Cardiac muscle cell (in vitro differentiated cells and primary cell): ENCODE results near the gene PUM2. TPM values are rescaled to one million over a fixed set of nuclear protein-coding genes. Genes with fewer than 3 reads are reported as not detected.
"Not testable (repeated sequence)": the region's sequence is repeated elsewhere in the genome, so short reads cannot be mapped to it uniquely, and the experiment has no call there.

Experiments
- DNase-seq, 2 donors: peaks; one replicate each; pipeline versions ENCODE4 v3.0.0 to v3.0.0-alpha.2; 2010 to 2017; ENCODE audit warnings: low read depth in 1 of 2, low spot score in 1 of 2
- H3K27ac ChIP-seq: fragments of 200-600 bp; sonication (generic); 2 replicates; pipeline ENCODE4 v1.5.1; 2016
- H3K27me3 ChIP-seq: fragments of 200-600 bp; sonication (generic); 2 replicates; pipeline ENCODE4 v1.6.0; 2016; ENCODE audit warnings: control low read depth
- H3K36me3 ChIP-seq: fragments of 200-600 bp; sonication (generic); 2 replicates; pipeline ENCODE4 v1.5.1; 2016; ENCODE audit warnings: control low read depth
- H3K4me1 ChIP-seq: fragments of 200-600 bp; sonication (generic); 2 replicates; pipeline ENCODE4 v1.8.1; 2017; ENCODE audit warnings: low read depth, mild to moderate bottlenecking, mixed run types
- H3K4me3 ChIP-seq: fragments of 200-600 bp; sonication (generic); 2 replicates; pipeline ENCODE4 v1.5.1; 2016; ENCODE audit warnings: mild to moderate bottlenecking
- H3K9me3 ChIP-seq: fragments of 200-600 bp; sonication (generic); 2 replicates; pipeline ENCODE4 v1.5.1; 2017; ENCODE audit warnings: low read depth, mild to moderate bottlenecking, control low read depth
- polyA plus RNA-seq: library from polyadenylated mRNA; unstranded; fragments of >200 nt; fragmentation: Nextera tagmentation; extraction: Ambion mirVana; gene quantifications from 2 replicates; pipeline ENCODE4 v1.2.1, GENCODE V29; 2016
- total RNA-seq: library from RNA; depleted of rRNA; stranded (reverse); fragments of >200 nt; gene quantifications from 2 replicates; pipeline ENCODE4 v1.2.3, GENCODE V29; 2016
- TF ChIP-seq, protein P1 (sequence below): IDR thresholded peaks from 2 replicates; pipeline ENCODE4 v1.5.1; 2012; ENCODE audit warnings: low read depth, mild to moderate bottlenecking, low read length

Gene PUM2
- total and polyA plus RNA-seq, 2 experiments from 2014 or later = 20.1 to 35.8 TPM

DNA sequence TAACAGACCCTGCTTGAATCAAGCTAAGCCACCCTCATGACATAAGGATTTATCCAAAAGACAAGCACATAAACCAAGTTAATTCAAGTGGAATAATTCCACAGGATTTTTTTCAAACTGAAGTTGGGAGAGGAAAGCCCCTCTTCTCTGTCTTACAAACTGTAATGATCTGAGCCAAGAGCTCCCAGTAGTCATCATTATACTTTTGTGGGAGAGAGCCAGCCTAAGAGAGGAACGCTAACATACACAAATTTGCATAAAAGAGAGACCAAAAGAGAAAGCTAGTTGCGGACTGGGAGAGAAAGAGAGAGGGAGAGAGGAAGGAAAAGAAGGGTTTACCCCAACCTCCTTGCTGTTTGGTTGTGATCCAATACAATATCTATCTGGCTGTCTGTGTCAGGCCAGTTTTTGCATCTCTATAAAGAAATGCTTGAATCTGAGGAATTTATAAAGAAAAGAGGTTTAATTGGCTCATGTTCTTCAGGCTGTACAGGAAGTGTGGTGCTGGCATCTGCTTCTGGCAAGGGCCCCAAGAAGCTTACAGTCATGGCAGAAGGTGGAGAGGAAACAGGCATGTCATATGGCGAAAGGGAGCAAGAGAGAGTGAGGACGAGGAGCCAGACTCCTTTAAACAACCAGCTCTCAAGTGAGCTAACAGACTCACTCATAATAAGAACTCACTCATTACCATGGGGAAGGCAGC lies 20.8 kb upstream of the PUM2 start:
- no peaks in the 10 kb centered on the region for H3K36me3 ChIP-seq
- no peaks in the 10 kb centered on the region for H3K27me3 ChIP-seq
- TF ChIP-seq, protein P1, sequence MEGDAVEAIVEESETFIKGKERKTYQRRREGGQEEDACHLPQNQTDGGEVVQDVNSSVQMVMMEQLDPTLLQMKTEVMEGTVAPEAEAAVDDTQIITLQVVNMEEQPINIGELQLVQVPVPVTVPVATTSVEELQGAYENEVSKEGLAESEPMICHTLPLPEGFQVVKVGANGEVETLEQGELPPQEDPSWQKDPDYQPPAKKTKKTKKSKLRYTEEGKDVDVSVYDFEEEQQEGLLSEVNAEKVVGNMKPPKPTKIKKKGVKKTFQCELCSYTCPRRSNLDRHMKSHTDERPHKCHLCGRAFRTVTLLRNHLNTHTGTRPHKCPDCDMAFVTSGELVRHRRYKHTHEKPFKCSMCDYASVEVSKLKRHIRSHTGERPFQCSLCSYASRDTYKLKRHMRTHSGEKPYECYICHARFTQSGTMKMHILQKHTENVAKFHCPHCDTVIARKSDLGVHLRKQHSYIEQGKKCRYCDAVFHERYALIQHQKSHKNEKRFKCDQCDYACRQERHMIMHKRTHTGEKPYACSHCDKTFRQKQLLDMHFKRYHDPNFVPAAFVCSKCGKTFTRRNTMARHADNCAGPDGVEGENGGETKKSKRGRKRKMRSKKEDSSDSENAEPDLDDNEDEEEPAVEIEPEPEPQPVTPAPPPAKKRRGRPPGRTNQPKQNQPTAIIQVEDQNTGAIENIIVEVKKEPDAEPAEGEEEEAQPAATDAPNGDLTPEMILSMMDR = no peak
- H3K9me3 ChIP-seq = no peaks in the 10 kb centered on the region
- H3K27ac ChIP-seq = no peak overlapping the region
- DNase-seq = peak in 1 of 2 donors; percentile 60
- H3K4me3 ChIP-seq = no peak overlapping the region
- H3K4me1 ChIP-seq = no peaks in the 10 kb centered on the region

DNA sequence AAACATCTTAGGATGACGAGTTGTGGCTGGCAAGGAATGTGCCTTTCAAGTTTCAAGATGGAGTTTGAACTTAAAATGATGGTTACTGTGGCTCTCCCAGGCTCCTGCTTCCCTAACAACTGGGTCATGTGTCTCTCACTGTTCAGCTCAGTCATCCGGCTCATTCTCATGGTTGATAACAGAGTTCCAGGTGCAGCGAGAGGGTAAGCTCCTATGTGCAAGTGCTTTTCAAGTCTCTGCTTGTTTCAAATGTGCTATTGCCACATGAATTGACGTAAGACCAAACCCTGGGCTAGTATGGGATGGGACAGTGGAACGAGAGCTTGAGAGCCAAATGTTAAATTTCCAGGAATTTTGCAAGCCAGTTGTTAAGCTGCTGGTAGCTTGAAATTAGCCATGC lies 19.5 kb upstream of the PUM2 start:
- H3K36me3 ChIP-seq = no peaks in the 10 kb centered on the region

DNA sequence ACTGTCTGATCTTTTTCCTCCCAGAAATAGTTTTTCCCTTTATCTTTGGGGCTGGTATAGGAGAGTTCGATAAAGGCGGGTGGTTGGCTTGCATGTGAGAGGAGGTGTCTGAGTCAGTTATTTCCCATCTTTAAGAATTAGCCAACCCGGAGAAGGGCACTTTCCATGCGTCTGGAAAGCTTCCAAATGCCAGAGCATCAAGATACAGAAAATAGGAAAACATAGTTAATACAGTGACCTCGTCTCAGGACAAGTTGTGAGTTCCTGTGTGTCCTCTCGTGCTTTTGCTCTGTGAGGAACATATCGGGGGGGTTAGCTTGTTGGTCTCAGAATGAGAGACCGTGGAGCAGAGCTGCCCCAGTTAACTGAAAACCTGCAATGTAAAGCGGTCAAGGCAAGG lies 18.7 kb upstream of the PUM2 start:
- Histone ChIP-seq H3K27ac (no peak overlapping the region), H3K9me3 (no peaks in the 10 kb centered on the region)
- TF ChIP-seq, protein P1 = no peak

More for the DNA sequence above, 19.5 kb upstream of the PUM2 start:
- Histone ChIP-seq H3K27ac (no peak overlapping the region), H3K4me3 (no peak overlapping the region), H3K9me3 (no peaks in the 10 kb centered on the region), H3K27me3 (no peaks in the 10 kb centered on the region), H3K4me1 (no peaks in the 10 kb centered on the region)
- TF ChIP-seq, protein P1 = no peak
- no peak for DNase-seq

DNA sequence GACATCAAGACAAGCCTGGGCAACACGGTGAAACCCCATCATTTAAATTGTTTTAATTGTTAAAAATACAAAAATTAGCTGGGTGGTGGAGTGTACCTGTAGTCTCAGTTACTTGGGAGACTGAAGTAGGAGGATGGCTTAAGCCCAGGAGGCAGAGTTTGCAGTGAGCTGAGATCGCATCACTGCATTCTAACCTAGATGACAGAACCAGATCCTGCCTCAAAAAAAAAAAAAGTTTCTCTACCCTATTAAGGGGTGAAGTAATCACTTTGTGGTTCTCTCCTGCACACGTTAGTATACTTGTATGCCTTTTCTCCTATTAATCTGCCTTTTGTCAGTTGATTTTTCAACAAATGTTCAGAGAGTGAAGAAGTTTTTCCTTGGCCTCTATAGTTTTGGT lies 18.1 kb upstream of the PUM2 start:
- TF ChIP-seq, protein P1 = no peak
- H3K4me3 ChIP-seq = no peak overlapping the region
- no peaks in the 10 kb centered on the region for H3K27me3 ChIP-seq
- H3K27ac ChIP-seq = no peak overlapping the region
- no peaks in the 10 kb centered on the region for H3K9me3 ChIP-seq
- DNase-seq = no peak
- H3K36me3 ChIP-seq = no peaks in the 10 kb centered on the region
- H3K4me1 ChIP-seq = no peaks in the 10 kb centered on the region

More for the DNA sequence above, 18.7 kb upstream of the PUM2 start:
- Histone ChIP-seq H3K4me3 (no peak overlapping the region), H3K4me1 (no peaks in the 10 kb centered on the region), H3K27me3 (no peaks in the 10 kb centered on the region), H3K36me3 (no peaks in the 10 kb centered on the region)
- peak in 1 of 2 donors; percentile 25 for DNase-seq

DNA sequence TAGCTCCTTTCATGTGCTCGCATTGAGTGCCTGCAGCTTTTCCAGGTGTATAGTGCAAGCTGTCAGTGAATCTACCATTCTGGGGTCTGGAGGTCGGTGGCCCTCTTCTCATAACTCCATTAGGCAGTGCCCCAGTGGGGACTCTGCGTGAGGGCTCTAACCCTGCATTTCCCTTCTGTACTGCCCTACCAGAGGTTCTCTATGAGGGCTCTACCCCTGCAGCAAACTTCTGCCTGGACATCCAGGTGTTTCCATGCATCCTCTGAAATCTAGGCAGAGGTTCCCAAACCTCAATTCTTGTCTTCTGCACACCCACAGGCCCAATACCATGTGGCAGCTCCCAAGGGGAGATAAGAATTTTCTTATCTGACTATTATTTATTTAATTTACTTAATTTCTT lies 17.3 kb upstream of the PUM2 start:
- H3K4me3 ChIP-seq, H3K27me3 ChIP-seq, H3K36me3 ChIP-seq, H3K4me1 ChIP-seq, H3K9me3 ChIP-seq, DNase-seq, H3K27ac ChIP-seq: not testable (repeated sequence)

DNA sequence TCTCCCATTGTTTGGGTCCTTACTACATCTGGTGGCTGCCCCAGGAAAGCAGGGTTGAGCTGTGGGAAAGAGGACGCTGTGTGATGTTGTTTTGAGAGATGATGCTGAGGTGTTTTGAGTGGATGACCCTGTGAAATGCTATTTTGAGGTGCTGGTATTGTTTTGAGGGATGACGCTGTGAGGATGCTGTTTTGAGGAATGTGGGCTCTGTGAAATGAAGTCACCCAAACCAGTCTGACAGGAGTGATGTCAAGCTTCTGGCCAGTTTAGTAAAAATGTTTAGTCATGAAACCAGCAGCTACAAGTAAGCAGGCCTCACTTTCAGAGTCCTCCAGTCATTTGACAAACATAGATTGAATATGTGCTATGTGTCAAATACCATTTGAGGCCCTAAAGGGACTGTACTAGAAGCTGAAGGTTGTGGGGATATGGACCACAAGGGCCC lies 16.1 kb upstream of the PUM2 start:
- Histone ChIP-seq H3K4me1 (no peaks in the 10 kb centered on the region), H3K27ac (no peak overlapping the region), H3K9me3 (no peaks in the 10 kb centered on the region), H3K4me3 (no peak overlapping the region), H3K27me3 (no peaks in the 10 kb centered on the region), H3K36me3 (no peaks in the 10 kb centered on the region)
- DNase-seq = no peak
- TF ChIP-seq, protein P1 = no peak
